Measurements from ENCODE around the gene CFAP54.

Gene CFAP54

GRCh38 chr12:96906498-96906848 is 417.1 kb downstream of the CFAP54 start:
- no peak for DNase-seq

GRCh38 chr12:96906849-96907670 is 417.7 kb downstream of the CFAP54 start, which contains the start of gene NEDD1:
Gene NEDD1 (plus strand): TSS chr12:96907257. CDS start chr12:96909760, 2,503 bp downstream.
- DNase-seq = peak; percentile 69

GRCh38 chr12:96907671-96908422 is 418.5 kb downstream of the CFAP54 start:
- peak; percentile 16 for DNase-seq

GRCh38 chr12:96908423-96908675 is 419.0 kb downstream of the CFAP54 start:
- no peak for DNase-seq

GRCh38 chr12:96912261-96912660 is 422.9 kb downstream of the CFAP54 start:
- DNase-seq = no peak

GRCh38 chr12:96912943-96913342 is 423.6 kb downstream of the CFAP54 start:
- no peak for DNase-seq

GRCh38 chr12:96919510-96920210 is 430.3 kb downstream of the CFAP54 start:
- DNase-seq = no peak
